GM19467 (cell line): ENCODE measurements around the gene DIP2C.
"Not testable (repeated sequence)": the region's sequence is repeated elsewhere in the genome, so short reads cannot be mapped to it uniquely, and the experiment has no call there.

Source experiments
- ATAC-seq: cut with Tn5 transposase; IDR thresholded peaks from one replicate; pipeline ENCODE4 v1.9.1; 2021; ENCODE audit warnings: mild to moderate bottlenecking, moderate library complexity; ENCODE audit not compliant: unreplicated experiment

Gene DIP2C

DNA sequence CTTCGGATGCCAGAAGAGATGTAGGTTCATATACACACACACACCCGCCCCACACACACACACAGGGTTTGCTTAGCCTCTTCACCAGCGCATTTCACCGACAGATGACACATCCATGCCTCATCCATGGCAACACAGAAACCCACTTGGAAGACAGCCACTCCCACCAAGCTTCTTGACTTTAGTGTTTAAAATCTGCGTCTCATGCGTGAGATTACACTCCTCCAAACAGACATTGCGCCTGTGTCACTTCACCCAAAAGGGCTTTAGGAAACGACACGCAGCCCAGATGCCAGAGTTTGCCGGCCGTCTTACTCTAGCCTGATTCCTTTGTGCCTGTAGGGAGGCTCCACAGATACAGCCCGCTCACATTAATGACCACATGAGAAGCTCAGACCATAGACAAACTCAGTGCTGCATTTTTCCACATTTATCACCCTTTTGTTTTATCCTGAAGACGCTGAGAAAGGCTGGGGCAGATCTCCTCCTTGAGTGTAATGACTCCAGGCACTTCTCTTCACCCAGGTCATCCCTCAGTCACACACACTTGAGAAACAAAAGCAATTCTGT is 73.8 kb downstream of the DIP2C start:
- no peak for ATAC-seq

DNA sequence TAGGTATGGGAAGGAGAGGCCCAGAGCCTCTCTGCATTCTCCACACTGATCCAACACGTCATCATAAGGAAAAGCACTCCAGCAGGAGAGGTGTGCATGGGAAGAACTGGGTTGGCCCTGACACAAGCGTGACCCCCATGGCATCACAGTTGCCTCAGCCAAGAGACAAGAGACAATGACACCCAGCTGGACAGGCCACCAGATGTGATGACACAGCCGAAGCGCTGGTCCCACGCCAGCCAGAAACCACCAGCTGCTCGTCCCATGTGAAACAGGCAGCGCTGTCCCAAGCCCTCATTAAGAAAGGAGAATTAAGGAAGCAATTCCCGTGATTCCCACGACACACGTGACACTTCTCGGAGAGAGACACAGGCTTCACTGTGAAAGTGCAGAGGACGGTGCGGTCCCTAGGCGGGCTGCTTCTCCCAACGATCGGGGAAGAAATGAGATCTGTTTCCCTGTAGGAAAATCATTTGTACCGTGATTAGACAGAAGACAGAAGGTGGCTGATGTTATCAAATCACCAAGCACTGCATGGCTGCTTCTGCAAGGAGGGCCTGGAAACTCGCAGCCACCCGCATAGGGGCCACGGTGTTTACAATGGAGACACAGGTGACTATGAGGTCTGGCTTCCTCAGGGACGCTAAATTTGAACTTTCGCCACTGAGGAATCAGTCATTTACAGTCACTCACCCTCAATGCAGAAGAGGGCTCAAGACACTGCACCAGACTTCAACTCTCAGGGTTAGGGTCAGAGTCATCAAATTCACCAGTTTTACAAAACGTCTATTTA is 74.5 kb downstream of the DIP2C start:
- ATAC-seq = no peak

DNA sequence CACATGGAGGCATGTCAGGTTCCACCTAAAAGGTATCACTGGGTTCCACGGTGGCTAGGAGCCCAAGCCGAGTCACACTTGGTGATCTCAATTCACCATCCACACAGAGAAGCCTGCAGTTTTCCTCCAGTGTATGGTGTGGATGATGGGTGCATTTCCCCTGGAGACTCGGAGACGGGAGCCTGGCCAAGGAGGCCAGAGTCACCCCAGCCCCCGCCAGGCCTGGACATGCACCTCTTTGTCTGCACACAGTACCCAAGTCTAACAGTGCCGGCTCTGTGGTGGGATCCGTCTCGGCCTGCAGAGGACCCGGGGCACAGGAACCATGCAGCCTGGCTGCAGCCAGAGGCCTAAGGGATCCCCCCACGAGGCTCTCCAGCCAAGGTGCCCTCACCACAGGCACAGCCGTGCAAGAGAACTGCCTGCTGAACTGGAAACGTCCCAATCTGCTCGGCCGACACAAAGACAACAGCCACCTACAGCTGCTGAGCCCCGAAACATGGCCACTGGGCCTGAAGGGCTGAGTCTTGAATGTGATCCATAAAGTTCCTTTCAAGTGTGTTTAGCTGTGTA is 75.2 kb downstream of the DIP2C start:
- no peak for ATAC-seq

DNA sequence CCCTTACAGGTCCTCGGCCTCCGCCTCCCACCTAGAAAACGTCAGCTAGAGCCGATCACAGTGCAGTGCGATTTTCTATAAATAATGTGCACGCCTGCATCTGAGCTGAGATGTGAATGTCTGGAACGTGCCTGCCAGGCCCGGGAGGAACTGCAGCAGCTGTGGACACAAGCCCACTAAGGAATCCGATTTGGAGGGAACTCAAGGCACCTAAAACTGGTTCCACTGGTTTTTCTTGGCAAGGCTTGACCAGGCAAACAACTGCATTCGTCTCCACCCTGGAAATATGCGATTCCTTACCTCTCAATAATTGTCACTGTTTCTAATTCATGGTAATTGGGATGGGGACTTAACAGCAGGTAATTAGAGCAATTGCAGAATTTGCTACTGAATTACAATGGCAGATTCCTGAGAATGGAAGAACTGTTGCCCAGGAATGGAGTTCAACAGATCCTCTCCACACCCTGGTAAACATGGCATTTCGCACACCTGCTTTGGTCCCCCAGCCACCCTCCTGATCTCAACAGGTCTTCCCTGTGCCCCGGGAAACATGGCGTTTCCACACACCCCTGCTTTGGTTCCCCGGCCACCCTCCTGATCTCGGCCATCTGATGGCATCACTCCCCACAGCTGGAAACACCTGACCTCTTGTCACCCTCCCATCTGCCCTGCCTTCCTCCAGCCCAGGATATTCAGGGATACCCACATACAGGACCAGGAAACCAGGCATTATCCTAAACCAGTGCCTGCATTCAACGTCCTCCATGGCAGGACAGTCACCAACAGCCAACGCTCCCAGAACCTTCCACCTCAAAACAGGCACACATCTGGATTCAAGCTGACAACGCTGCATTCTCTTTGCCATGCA is 76.0 kb downstream of the DIP2C start:
- no peak for ATAC-seq

DNA sequence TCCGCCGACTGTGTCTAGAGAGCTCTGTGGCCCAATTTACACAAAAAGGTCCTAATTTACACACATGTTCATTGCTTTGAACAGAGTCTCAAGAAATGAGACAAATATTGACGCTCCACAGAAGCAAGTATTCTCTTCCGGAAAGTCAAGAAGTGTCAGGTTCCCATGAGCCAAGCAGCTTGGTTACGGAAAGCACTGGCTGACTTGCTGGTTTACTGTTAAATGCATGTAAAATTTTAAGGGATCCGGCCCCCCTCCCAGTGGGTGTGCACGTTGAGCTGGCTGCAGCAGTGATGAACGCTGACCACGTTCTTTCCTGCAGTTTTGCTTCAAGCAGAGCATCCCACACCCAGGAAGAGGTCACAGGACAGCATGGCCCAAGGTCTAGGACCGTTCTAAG is 76.8 kb downstream of the DIP2C start:
- ATAC-seq = no peak

DNA sequence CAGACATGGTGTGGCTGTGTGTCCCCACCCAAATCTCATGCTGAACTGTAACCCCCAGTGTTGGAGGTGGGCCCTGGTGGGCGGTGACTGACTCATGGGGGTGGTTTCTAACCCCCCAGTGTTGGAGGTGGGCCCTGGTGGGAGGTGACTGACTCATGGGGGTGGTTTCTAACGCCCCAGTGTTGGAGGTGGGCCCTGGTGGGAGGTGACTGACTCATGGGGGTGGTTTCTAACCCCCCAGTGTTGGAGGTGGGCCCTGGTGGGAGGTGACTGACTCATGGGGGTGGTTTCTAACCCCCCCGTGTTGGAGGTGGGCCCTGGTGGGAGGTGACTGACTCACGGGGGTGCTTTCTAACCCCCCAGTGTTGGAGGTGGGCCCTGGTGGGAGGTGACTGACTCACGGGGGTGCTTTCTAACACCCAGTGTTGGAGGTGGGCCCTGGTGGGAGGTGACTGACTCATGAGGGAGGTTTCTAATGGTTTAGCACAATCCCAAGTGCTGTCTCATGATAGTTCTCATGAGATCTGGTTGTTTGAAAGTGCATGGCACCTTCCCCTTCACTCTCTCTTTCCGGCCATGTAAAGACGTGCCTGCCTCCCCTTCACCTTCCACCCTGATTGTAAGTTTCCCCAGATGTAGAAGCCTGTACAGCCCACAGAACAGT is 78.7 kb downstream of the DIP2C start:
- ATAC-seq = not testable (repeated sequence)

DNA sequence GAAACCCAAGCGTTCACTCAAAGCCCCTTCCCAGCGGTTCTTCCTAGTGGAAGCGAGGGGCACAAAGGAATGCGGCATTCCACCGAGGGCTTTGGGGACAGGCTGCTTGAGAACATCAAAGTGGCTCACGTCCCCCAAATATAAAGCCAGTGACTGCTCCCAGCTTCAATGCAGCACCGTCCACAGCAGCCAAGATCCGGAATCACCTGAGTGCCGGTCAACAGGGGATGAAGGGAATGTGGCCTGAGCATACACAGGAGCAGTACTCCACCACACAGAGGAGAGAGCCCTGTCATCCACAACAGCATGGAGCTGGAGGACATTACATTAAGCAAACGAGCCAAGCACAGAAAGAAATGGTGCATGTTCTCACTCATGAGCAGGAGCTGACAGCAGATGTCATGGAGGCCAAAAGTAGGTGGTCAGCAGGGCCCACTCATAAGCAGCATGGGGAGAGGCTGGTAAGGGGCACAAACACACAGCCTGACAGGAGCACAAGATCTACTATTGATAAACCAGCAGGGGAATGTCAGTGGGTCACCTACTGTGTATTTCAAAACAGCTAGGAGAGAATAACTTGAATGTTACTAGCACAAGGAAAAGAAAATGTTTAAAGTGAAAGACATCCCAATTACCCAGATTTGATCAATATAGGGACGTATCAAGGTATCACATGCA is 79.5 kb downstream of the DIP2C start:
- ATAC-seq = no peak

DNA sequence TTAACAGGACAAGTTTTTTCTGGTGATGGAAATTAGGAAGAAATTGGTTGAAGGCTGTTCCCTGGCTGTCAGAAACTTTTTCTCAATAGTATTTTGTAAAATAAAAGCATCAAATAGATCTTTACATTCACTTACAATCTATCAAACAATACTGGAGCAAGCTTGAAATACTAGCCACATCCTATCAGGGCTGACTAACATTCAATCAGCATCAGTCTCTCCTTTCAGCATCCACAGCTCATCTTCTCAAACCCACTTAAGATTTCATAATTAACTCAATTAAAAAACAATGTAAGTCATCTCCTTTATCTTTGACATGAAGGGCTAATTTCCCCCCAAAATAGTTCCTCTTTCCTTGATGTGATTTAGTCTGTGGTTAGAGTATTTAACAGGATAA is 80.2 kb downstream of the DIP2C start:
- no peak for ATAC-seq

DNA sequence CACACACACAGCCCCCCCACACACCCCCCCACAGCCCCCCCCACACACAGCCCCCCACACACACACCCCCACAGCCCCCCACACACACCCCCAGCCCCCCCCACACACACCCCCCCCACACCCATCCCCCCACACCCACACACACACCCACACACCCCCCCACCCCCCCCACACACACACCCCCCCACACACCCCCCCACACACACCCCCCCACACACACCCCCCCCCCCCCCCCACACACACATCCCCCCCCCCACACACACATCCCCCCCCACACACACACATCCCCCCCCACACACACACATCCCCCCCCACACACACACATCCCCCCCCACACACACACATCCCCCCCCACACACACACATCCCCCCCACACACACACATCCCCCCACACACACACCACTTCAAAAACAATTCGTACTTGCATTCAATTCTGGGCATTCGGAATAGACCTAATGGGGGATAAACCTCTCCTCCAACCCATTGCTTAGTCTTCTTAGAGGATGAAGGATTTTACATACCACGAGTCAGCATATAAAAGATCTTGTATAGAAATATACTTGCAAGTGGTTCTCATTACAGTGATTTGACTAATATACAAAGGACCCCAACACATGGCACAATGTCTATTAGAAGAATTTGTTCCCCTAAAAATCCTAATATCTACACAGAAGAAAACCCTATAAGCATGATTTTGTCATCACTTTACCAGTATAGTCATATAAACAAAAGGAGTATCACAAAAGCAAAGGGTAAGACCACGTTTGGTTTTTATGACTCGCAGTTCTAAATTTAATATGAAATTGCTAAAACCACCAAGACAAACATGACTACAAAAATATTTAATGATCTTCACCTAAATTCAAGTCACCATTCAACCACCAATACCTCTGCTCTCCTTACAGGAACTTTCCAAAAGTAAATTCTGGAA is 80.9 kb downstream of the DIP2C start:
- ATAC-seq = no peak

DNA sequence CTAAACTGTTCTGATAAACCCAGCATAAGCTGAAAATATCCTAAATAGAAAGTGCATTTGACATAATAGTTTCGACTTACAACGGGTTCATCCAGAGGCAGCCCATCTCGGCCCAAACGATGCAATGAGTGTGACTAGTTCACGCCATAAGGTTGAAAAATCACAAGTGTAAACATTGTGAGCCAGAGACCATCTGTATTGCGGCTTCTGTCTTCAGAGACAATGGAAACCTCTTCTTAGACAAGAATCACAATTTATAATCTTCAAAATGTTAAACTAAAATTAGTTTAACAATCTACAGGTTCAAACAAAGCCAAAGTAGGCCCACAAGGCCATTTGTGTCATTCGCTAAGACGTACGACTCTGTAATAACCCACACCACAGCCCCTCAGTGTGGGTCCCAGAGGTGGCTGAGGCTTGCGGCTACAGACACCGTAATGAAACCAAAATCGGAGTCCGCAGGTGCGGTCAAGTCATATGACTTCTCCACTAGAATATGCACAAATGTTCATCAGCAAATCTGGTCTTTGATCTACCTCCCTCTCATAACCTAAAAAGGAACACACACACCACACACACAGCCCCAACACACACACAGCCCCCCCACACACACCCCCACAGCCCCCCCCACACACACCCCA is 81.8 kb downstream of the DIP2C start:
- no peak for ATAC-seq

DNA sequence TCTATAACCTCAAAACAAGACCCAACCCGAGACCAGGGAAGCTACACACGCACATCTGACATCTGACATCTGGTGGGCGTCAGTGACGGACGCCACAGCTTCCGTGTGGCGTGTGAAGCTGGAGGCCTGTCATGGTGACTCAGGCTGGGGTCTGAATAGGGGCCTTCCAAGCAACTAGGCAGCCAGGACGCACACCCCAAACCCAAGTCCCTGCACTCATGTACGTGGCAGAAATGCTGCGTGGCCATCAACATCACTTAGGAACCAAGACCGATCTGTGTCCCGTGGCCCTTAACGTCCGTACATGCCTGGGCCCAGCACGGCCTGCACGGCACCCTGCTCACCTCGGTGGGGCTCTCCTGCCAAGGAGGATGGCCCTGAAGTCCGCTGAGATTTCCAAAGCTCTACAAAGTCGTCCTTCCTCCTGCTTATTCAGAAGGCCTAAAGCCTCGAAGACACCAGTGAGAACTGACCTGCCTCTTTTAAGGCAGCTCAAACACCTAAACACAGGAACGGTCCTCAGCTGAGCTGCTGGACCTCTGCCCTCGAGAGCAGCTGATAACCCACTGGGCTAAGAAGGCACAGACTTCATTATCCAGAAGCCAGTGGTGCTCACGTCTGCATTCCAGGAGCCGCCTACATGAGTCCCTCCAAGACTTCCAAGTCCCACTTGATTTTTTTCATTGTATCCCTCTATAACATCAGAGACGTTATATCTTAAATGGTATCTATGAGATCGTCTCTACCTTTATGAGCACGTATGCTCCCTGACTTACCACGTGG is 82.5 kb downstream of the DIP2C start:
- no peak for ATAC-seq

DNA sequence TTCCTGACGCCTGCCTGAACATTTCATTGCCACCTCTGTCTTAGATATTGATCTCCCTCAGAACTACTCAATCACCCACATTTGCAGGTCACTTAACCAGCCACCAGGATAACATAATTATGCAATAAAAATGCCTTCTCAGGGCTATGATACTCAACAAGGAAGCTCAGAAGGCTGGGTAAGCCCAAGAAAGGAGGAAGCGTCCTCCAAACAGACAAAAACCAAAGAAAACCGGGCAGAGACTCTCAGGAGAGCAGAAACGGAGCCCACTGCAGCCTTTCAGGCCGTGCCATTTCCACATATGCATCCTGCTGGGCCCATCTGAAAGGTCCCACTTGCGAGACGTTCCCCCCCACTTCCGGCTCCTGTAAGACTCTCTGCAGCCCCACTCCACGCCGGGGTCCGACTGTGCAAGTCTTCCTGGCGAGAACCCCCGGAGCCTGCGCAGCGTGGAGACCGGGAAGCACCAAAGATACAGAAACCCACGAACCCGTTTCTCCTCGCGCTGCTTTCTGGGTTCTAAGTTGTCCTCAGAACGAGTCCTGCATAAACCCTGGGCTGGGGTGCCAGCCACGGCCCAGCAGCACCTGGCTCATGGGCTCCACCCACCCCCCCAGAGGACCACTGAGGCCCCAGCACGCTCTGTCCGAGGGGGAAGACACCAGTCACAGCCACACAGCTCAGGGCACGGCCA is 83.7 kb downstream of the DIP2C start:
- ATAC-seq = no peak

DNA sequence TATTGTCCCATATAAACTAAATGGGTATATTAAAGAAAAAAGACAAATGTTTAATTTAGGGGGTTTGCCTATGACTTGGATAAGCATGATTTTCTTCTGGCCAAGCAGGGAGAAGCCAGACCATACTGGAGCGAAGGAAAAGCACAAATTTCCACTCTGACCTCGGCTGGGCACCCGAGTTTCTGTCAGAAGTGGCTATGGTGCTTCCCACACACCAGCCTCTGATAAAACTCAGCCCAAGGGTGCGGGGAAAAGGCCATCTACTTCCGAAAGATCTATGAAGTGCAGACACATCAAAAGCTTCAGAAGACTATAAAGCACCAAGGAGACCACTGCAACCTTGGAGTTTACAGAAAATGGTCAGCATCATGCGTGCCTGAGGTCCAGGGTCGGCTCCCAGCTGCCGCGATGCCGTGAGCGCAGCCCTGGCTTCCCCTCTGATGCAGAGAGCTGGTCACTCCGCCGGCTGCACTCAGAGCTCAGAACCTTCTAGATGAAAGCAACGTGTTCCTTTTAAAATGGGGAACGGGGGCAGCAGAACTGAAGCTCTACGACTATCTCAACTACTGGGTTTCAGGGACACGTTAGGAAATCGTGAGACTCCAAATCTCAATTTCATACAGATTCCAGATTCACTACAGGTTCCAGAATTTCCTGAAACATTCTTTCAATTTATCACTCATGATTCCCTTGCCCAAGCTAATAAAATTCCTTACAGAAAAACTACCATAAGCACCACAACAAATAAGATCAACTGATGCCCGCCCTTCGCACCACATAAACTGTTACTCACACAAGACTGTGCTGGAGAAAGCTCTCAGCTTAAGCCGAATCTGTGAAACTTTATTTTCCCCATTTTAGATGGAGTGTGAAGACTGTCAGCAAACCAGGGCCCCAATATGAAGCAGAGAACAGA is 84.5 kb downstream of the DIP2C start:
- no peak for ATAC-seq

DNA sequence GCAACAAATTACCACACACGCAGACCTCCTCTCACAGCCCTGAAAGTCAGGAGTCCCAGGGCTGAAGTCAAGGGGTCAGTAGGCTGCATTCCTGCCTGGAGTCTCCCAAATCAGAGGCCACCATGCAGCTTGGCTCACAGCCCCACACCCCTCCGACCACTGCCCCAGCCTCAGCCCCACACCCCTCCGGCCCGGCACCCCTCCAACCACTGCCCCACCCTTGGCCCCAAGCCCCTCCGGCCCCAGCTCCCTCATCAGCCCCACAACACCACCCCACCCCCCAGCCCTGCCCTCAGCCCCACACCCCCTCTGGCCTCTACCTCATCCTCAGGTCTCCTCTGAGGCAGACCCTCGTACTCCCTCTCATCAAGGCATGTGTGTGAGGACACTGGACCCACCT is 85.7 kb downstream of the DIP2C start:
- ATAC-seq = no peak

DNA sequence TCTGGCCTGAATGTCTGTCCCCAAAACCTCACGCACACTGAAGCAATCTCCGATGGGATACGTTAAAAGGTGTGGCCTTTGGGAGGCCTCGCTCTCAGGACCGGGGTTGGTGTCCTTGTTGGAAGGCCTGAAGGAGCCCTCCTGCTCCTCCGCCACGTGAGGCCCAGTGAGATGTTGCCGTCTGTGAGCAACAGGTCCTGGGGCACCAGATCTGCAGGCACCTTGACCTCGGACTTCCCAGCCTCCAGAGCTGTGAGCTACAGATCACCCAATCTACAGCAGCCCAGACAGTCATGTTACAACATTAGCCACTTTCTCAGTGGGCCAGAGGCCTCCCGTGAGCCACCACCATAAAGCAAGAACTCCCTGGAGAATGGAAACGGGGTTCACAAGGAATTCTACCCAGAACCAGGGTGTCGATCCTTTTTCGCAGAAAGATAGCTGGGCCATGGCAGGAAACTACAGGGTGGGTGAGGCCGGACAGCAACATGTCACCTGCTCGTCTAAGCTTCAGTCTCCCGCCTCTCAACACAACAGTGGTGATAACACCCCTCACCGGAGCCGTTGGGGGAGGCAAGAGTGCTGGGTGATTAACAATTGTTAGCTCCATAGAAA is 87.0 kb downstream of the DIP2C start:
- ATAC-seq = no peak

DNA sequence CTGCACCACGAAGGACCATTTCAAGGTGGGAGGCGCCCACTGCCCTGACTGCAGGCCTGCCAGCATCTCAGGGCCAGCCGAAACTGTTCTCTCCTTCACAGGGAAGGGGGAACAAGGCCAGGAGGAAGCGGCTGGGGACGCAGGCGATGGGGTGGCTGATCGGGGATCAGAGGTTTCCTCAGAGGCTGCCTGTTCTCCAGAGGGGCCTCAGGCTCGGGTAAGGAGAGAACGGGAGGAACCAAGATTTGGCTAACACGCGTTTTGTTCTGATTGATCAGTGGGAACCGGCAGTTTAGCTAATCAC is 87.9 kb downstream of the DIP2C start:
- no peak for ATAC-seq
